Breast epithelium (tissue), 4 donors: ENCODE data around the gene IQCN. TPM values are rescaled to one million over a fixed set of nuclear protein-coding genes. Genes with fewer than 3 reads are reported as not detected.

Experiments used
- DNase-seq, 2 donors: peaks; one replicate each; pipeline ENCODE4 v3.0.0-alpha.2; 2019; ENCODE audit warnings: low spot score in 2 of 2
- H3K27ac ChIP-seq, 2 donors: fragments of 200-600 bp; sonication (generic) in 1 of 2; one replicate each; pipeline ENCODE4 v1.5.1; 2016 to 2019; ENCODE audit warnings: mild to moderate bottlenecking in 1 of 2
- H3K27me3 ChIP-seq, 2 donors: fragments of 200-600 bp; sonication (generic) in 1 of 2; one replicate each; pipeline versions ENCODE4 v1.5.1 to v1.6.0; 2017 to 2019; ENCODE audit warnings: control low read depth in 1 of 2, mild to moderate bottlenecking in 1 of 2
- H3K36me3 ChIP-seq: fragments of 200-600 bp; one replicate; pipeline ENCODE4 v1.5.1; 2019
- H3K4me1 ChIP-seq, 2 donors: fragments of 200-600 bp; sonication (generic); one replicate each; pipeline ENCODE4 v1.5.1; 2016 to 2019; ENCODE audit warnings: control low read depth in 1 of 2
- H3K4me3 ChIP-seq, 3 donors: fragments of 200-600 bp; sonication (generic); 1 replicate in 2 of 3; 2 replicates in 1 of 3; pipeline ENCODE4 v1.5.1; 2016 to 2019; ENCODE audit warnings: mild to moderate bottlenecking in 3 of 3, moderate library complexity in 2 of 3
- H3K9me3 ChIP-seq, 2 donors: fragments of 200-600 bp; sonication (generic) in 1 of 2; one replicate each; pipeline ENCODE4 v1.5.1; 2016 to 2019; ENCODE audit warnings: control low read depth in 1 of 2
- CTCF ChIP-seq, 3 donors: fragments of 450-650 bp; IDR thresholded peaks; one replicate each; pipeline ENCODE4 v1.5.1; 2016 to 2017; ENCODE audit warnings: antibody characterized with exemption in 3 of 3, mild to moderate bottlenecking in 3 of 3, moderate library complexity in 3 of 3
- POLR2A ChIP-seq: fragments of 450-650 bp; IDR thresholded peaks from one replicate; pipeline ENCODE4 v1.6.1; 2016; ENCODE audit warnings: antibody characterized with exemption, mild to moderate bottlenecking, moderate library complexity
- POLR2AphosphoS5 ChIP-seq, 3 donors: sonication (generic); formaldehyde crosslinking; IDR thresholded peaks; one replicate each; pipeline ENCODE4 v1.6.1; 2017; ENCODE audit warnings: antibody characterized with exemption in 3 of 3
- intact Hi-C: fragments of 100-400 bp; cut with DNase I; formaldehyde crosslinking; loops from one replicate; pipeline ENCODE4 v1.15.1; 2023; ENCODE audit warnings: low total_unique reads
- total RNA-seq, 3 donors: library from RNA; depleted of rRNA; stranded (reverse); fragments of >200 nt; gene quantifications; one replicate each; pipeline ENCODE4 v1.1.0, GENCODE V29; 2016

Gene IQCN
- total RNA-seq, 3 donors from 2014 or later, result 7.0 to 16.6 (median 9.5) TPM

GRCh38 chr19:18289471-18290301, 15.4 kb upstream of the IQCN start:
- Histone ChIP-seq H3K27ac (peak overlapping the region; percentile 82 to 100), H3K4me1 (no peaks in the 10 kb centered on the region), H3K27me3 (no peaks in the 10 kb centered on the region), H3K4me3 (no peak overlapping the region), H3K36me3 (no peaks in the 10 kb centered on the region), H3K9me3 (no peaks in the 10 kb centered on the region)
- no peak for TF ChIP-seq CTCF (IDR thresholded peaks at IDR 0.05)
- TF ChIP-seq POLR2A, result no peak
- no peak for TF ChIP-seq POLR2AphosphoS5 (IDR thresholded peaks at IDR 0.05)
- intact Hi-C loops, result no loop called here
- DNase-seq, result no peak

- Histone ChIP-seq H3K27me3 (no peaks in the 10 kb centered on the region), H3K4me1 (no peaks in the 10 kb centered on the region), H3K36me3 (no peaks in the 10 kb centered on the region), H3K9me3 (no peaks in the 10 kb centered on the region), H3K4me3 (no peak overlapping the region), H3K27ac (peak overlapping the region; percentile 45 to 64)
- no peak for DNase-seq
- intact Hi-C loops, result no loop called here
- TF ChIP-seq POLR2AphosphoS5 (IDR thresholded peaks at IDR 0.05) (no peak), CTCF (IDR thresholded peaks at IDR 0.05) (no peak), POLR2A (no peak)
These were observed 13.9 kb upstream of the IQCN start for GRCh38 chr19:18287836-18288772.

GRCh38 chr19:18286973-18287635, 12.9 kb upstream of the IQCN start:
- intact Hi-C loops, result no loop called here
- Histone ChIP-seq H3K9me3 (no peaks in the 10 kb centered on the region), H3K27me3 (no peaks in the 10 kb centered on the region), H3K36me3 (no peaks in the 10 kb centered on the region), H3K4me1 (no peaks in the 10 kb centered on the region), H3K27ac (peak overlapping the region; percentile 45 to 64), H3K4me3 (no peak overlapping the region)
- DNase-seq, result no peak
- TF ChIP-seq POLR2A, result no peak
- TF ChIP-seq POLR2AphosphoS5 (IDR thresholded peaks at IDR 0.05), result no peak
- TF ChIP-seq CTCF (IDR thresholded peaks at IDR 0.05), result no peak

GRCh38 chr19:18284712-18285360, 10.6 kb upstream of the IQCN start:
- Histone ChIP-seq H3K4me1 (no peaks in the 10 kb centered on the region), H3K27ac (peak overlapping the region; percentile 45 to 86), H3K4me3 (no peak overlapping the region), H3K9me3 (no peaks in the 10 kb centered on the region), H3K36me3 (no peaks in the 10 kb centered on the region), H3K27me3 (no peaks in the 10 kb centered on the region)
- DNase-seq, result no peak
- peak in 1 of 3 donors; percentile 24 for TF ChIP-seq POLR2AphosphoS5 (IDR thresholded peaks at IDR 0.05)
- no peak for TF ChIP-seq CTCF (IDR thresholded peaks at IDR 0.05)
- no peak for TF ChIP-seq POLR2A
- intact Hi-C loops, result loop anchor here (5.0 kb wide), 2 partner anchors 37 to 1623 kb away; partner anchors contain the start of genes LSM4, SMIM7 and TMEM38A
